HG02852 (cell line): ENCODE data around the gene FBXL17.
A peak's percentile ranks its signal among the peaks of the same experiment; 100 is the strongest.

Experiments used
- ATAC-seq: cut with Tn5 transposase; IDR thresholded peaks from one replicate; pipeline ENCODE4 v1.9.1; 2021; ENCODE audit warnings: mild to moderate bottlenecking, moderate library complexity; ENCODE audit not compliant: unreplicated experiment

FBXL17 gene

GRCh38 chr5:108375768-108376167, 6.1 kb downstream of the FBXL17 start:
- ATAC-seq, result no peak

GRCh38 chr5:108373426-108373825, 8.5 kb downstream of the FBXL17 start:
- ATAC-seq, result no peak

DNA sequence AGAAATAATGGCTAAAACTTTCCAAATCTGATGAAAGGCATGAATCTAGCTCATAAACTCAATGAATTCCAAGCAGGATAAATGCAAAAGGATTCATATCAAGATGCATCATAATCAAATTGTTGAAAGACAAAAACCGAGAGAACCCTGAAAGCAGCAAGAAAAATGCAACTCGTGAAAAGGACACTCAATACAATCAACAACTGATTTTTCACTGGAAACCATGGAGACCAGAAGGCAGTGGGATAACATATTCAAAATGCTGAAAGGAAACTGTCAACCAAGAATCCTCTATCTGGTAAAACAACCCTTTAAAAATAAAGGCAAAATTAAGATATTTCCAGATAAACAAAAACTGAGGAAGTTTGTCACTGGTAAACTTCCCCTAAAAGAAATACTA, 9.5 kb downstream of the FBXL17 start:
- ATAC-seq, result no peak

GRCh38 chr5:108371263-108371662, 10.6 kb downstream of the FBXL17 start:
- no peak for ATAC-seq

- no peak for ATAC-seq
Measured at GRCh38 chr5:108369167-108369566, 12.7 kb downstream of the FBXL17 start.

DNA sequence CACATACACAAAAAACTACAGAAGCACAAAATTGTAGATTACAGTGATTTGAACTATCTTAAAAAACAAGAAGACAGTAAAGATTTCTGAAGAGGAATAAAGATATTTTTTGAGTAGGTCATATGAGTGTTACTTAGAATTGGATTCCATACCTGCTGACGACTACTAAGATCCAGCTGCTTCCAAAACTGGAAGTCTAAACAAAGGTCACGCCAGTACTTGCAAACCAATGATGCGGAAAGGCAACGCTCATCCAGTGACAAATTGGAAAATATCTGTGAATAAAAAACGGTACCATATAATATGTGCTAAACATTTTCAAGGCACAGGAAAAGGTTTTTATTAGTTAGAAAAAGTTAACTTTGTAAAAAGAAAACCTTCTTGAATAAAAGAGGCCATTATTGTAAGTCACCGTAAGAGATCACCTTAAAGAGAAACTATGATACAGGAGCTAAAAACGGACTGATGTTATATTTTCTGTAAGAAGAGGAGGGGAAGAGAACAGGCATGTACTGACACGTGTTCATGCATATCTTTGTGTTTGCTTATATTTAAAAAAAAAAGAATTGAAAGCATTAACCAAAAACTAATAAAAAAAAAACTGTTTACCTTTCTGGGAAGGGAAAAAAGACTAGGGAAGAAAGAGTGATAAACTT, 14.1 kb downstream of the FBXL17 start:
- ATAC-seq, result no peak

DNA sequence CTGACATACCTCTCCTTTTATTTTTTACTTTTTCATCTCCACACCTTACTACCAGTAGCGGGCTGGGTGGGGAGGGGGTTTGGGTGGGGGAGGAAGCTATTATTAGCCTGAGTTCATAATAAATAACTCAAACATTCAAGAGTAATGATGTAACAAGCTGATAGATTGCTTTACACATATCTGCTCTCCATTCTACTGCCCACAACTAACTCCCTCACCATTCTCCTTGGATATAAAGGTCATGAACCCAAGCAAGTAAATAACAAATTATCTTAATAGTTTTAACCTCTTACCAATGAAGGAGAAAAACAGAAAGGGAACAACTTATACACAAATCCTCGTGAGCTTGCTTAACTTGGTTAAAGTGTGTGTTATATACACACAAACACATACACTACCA, 15.4 kb downstream of the FBXL17 start:
- ATAC-seq, result no peak

- ATAC-seq, result no peak
Measured at GRCh38 chr5:108361771-108362170, 20.1 kb downstream of the FBXL17 start.

GRCh38 chr5:108361239-108361638, 20.7 kb downstream of the FBXL17 start:
- ATAC-seq, result no peak

DNA sequence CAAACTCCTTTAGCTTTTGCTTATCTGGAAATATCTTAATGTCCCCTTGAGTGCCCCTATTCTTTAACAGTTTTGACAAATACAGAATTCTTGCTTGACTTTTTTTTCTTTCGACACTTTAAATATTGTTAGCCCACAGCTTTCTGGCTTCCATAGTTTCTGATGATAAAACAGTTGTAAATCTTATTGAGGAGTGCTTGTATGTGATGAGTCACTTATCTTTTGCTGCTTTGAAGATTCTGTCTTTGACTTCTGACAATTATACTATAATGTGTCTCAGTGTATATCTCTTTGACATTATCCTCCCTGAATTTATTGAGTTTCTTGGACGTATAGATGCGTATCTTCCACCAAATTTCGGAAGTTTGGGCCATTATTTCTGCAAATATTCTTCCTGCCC, 21.6 kb downstream of the FBXL17 start:
- ATAC-seq, result no peak

DNA sequence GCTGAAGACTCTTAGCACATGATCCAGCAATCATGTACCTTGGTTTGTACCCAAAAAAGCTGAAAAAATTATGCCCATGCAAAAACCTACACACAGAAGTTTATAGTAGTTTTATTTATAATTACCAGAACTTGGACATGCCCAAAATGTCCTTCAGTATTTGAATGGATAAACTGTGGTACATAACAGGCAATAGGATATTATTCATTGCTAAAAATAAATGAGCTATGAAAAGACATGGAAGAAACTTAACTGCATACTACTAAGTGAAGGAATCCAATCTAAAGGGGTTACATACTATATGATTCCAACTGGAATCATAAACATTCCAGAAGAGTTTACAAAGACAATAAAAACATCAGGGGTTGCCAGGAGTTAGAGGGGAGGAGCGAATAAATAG, 25.6 kb downstream of the FBXL17 start:
- ATAC-seq, result no peak

GRCh38 chr5:108353087-108353486, 28.8 kb downstream of the FBXL17 start:
- ATAC-seq, result no peak

DNA sequence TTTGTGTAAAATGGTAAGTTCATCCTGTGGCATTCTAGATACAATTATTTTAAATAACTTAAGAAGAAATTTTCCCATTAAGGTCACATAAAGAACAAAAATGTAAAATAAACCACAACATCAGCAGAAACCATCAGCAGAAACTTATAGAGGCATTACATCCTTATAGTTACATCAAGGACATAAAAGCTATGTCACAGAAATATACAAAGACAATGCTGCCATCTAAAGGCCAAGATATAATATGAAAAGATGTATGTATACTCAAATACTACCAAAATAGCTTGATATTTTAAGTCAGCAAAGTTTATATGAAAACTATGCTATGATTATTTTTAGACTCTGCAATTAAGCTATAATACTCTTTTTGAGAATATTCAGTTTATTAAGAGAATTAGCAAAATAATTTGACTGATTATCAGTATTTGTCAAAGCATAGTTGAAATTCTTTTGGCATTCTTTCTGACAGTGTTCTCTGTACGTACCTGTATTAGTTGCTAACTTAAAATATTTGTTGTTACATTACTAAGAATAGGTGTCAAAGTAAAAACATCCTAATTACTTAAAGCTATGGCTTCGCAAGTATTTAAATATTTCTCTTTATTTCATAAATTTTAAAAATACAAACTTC, 36.2 kb downstream of the FBXL17 start:
- ATAC-seq, result peak; percentile 79

DNA sequence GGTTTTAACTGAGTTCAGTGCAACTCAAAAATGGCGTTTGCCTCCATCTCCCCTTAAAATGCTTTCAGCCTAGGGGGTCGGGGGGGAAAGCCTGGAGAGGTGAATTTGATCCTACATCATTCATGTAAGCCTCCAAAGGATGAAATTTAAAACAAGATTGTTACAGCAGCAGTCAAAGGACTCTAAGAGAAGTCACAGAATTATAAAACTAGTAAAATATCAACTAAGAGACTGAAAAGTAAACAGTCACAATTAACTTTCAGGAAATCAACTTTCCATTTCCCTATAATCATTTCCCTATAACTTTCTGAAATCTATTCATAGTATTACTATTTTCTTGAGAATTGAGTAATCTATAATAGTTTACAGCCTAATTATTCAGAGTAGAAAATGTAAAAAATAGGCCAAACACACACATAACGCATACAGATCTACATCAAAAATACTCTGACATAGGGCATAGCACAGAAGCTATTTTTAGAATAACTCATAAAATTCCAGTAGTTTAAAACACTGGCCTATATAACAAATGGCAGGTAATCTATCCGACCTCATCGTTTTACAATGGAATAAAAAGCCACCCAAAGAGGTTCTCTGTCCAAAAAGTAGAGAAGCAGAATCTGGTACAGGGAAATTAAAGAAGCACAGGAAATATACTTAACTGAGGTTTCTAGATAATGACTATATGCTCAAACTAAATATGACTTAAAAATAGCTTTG, 37.6 kb downstream of the FBXL17 start:
- no peak for ATAC-seq

DNA sequence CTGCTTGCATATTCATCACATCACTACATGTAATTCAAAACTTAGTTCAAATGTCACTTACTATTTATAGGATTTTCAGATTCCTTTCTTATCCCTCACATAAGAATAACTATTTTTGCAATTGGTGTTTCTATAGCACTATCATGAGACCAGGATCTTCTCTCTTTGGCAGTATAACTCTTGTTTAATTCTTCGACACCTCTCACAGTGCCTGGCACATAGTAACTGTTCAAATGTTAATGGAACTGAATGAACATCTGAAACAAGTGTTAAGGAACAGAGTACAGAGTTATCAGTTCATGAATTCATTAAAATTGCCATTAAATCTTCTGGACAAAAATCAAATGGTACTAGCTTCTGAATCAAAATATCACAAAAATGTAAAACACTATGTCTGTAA, 40.0 kb downstream of the FBXL17 start:
- no peak for ATAC-seq

GRCh38 chr5:108340131-108340530, 41.8 kb downstream of the FBXL17 start:
- ATAC-seq, result no peak

DNA sequence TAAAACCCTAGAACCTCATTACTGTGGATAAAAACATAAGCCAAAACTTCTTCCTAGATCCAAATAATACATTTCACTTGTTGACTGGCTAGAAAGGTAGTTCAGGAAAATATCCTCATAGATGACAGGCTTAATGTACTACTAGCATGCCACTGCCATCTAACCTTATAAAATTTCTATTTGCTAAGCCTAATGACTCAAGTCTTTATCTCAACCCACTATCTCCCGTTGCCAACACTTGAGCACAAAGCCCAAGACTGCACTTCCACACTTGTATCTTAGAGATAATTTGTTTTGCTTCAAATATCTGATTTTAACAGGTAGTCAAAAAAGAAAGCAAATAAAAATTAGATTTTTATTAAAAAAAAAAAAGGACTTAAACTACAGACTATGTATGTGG, 42.7 kb downstream of the FBXL17 start:
- no peak for ATAC-seq

- ATAC-seq, result no peak
Measured at GRCh38 chr5:108334225-108334624, 47.7 kb downstream of the FBXL17 start.

- no peak for ATAC-seq
Measured at GRCh38 chr5:108326982-108327381, 54.9 kb downstream of the FBXL17 start.

GRCh38 chr5:108324886-108325285, 57.0 kb downstream of the FBXL17 start:
- no peak for ATAC-seq

- no peak for ATAC-seq
Measured at GRCh38 chr5:108321341-108321740, 60.6 kb downstream of the FBXL17 start.

GRCh38 chr5:108320231-108320630, 61.7 kb downstream of the FBXL17 start:
- ATAC-seq, result no peak
